Measurements from ENCODE around the gene THSD7A. TPM values are rescaled to one million over a fixed set of nuclear protein-coding genes. Genes with fewer than 3 reads are reported as not detected.

THSD7A gene
- total and polyA plus RNA-seq, 2 of the 13 experiments (the other 11 are each of a cell fraction or from before 2014, with no cell fraction given) = 0.01 to 0.07 TPM

DNA sequence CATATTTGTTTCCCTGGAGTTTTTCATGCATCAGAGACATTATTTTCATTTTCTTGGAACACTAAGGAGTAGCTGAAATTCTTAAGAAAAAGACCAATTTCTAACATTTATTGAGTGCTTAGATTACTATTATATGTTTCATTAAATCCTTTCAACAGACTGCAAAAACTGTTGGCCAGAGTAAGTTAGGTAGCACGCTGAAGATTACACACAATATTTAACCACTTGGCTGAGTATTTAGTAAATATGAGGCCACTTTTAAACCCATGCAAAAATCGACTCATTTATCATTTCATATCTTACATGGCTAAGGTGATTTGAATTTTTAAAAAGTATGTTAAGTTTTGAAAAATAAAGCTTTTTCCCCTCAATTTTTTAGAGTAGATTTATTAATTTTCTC is 358.8 kb downstream of the THSD7A start (continued):
- TF ChIP-seq, protein P1, sequence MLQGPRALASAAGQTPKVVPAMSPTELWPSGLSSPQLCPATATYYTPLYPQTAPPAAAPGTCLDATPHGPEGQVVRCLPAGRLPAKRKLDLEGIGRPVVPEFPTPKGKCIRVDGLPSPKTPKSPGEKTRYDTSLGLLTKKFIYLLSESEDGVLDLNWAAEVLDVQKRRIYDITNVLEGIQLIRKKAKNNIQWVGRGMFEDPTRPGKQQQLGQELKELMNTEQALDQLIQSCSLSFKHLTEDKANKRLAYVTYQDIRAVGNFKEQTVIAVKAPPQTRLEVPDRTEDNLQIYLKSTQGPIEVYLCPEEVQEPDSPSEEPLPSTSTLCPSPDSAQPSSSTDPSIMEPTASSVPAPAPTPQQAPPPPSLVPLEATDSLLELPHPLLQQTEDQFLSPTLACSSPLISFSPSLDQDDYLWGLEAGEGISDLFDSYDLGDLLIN (CRISPR knock-in tag; IDR thresholded peaks at IDR 0.05; ENCODE audit: borderline replicate concordance) = no peak
- TF ChIP-seq ZNF543 (CRISPR knock-in tag; IDR thresholded peaks at IDR 0.05) = no peak
- no peak for TF ChIP-seq SMARCC2 (IDR thresholded peaks at IDR 0.05)
- no peak for TF ChIP-seq ZNF256 (CRISPR knock-in tag; conservative IDR thresholded peaks at IDR 0.05)

DNA sequence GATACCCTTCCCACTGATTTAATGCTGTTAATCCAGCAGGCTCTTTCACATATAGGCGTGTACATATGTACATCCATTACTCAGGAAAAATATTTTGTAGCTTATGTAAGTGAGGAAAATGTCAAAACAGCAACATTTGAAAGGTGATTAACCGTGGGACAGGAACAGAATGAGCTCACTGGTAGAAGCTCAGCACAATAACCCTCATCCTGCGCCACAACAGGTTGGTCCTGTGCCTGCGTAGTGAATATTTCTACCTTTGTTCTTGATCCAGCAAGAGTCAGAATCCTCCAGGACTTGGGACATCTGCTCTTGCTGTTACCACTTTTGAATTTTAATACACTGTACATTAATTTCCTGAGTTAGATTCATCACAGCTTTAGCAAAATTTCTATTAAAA is 359.4 kb downstream of the THSD7A start:
- Histone ChIP-seq H3K27me3 (ENCODE audit: control insufficient read depth in 1 of 2, insufficient read depth in 2 of 2, low read length in 2 of 2) (no peaks in the 10 kb centered on the region; a peak in 1 of 5 replicates), H3K4me2 (ENCODE audit: low read depth, low read length) (no peak overlapping the region), H3K27ac (ENCODE audit: extremely low read length, insufficient read depth, low read length) (no peak overlapping the region), H3K4me3 (replicated peaks in 1 of 3; ENCODE audit: insufficient read depth in 1 of 3, low read depth in 2 of 3, low read length in 3 of 3) (no peak overlapping the region), H4K20me1 (ENCODE audit: insufficient read depth, low read length) (no peaks in the 10 kb centered on the region), H3K9ac (ENCODE audit: insufficient read depth, low read depth, low read length) (no peak overlapping the region), H3K9me3 (ENCODE audit: low read length) (no peaks in the 10 kb centered on the region), H3K36me3 (replicated peaks in 1 of 2; ENCODE audit: control insufficient read depth in 1 of 2, insufficient read depth in 2 of 2, low read length in 2 of 2) (no peaks in the 10 kb centered on the region), H3K79me2 (ENCODE audit: insufficient read depth, low read length) (no peaks in the 10 kb centered on the region), H2AFZ (ENCODE audit: low read length) (no peak overlapping the region), H3K4me1 (ENCODE audit: insufficient read depth, low read length) (no peaks in the 10 kb centered on the region)
- DNase-seq (ENCODE audit: low spot score) (no peak), ATAC-seq (no peak), FAIRE-seq (no peak)
- in situ Hi-C loops (cut with HindIII; ENCODE audit: extremely low pct_ligation_motif_present, low pct_unique_long_range_greater_than_20kb) = no loop called here
- ChIA-PET POLR2A (no interaction called here), CTCF (ENCODE audit: low intra/inter-chr PET ratio, low total read pairs) (no interaction called here)
- 14% methylated on average over 4 of the region's 4 CpGs for WGBS (ENCODE audit: low lambda C conversion rate)
- BruUV-seq (replicated peaks) = no TSS peak
- TF ChIP-seq MYNN (CRISPR knock-in tag; IDR thresholded peaks at IDR 0.05; ENCODE audit: low read depth) = no peak
- TF ChIP-seq, protein P2, sequence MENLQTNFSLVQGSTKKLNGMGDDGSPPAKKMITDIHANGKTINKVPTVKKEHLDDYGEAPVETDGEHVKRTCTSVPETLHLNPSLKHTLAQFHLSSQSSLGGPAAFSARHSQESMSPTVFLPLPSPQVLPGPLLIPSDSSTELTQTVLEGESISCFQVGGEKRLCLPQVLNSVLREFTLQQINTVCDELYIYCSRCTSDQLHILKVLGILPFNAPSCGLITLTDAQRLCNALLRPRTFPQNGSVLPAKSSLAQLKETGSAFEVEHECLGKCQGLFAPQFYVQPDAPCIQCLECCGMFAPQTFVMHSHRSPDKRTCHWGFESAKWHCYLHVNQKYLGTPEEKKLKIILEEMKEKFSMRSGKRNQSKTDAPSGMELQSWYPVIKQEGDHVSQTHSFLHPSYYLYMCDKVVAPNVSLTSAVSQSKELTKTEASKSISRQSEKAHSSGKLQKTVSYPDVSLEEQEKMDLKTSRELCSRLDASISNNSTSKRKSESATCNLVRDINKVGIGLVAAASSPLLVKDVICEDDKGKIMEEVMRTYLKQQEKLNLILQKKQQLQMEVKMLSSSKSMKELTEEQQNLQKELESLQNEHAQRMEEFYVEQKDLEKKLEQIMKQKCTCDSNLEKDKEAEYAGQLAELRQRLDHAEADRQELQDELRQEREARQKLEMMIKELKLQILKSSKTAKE (CRISPR knock-in tag; IDR thresholded peaks at IDR 0.05; ENCODE audit: borderline replicate concordance) = no peak
- intact Hi-C loops (cut with micrococcal nuclease; ENCODE audit: unreplicated experiment) = no loop called here
